Measurements from ENCODE around the gene TM7SF3.
"Not testable (repeated sequence)": the region's sequence is repeated elsewhere in the genome, so short reads cannot be mapped to it uniquely, and the experiment has no call there.

TM7SF3 gene

DNA sequence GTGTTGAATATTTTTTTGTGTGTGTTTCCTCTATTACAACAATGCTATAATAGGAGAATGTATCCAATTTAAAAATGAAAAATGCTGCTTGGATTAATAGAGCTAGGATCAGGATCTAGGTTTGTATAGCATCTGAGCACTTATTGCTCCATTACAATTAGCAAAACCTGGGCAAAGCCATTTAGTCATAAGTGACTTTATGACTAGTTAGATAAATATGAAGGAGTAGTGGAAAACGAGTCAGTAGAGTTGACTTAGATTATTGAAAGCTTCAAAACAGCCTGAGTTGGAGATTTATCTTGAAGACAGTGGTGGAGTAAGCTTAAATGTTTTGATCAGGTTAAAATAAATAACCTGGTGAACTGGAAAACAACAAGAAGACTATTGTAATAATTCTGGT is 10.9 kb upstream of the TM7SF3 start:
- DNase-seq (ENCODE audit: insufficient read length, low spot score) (no peak), FAIRE-seq (no peak)
- TF ChIP-seq, protein P1, sequence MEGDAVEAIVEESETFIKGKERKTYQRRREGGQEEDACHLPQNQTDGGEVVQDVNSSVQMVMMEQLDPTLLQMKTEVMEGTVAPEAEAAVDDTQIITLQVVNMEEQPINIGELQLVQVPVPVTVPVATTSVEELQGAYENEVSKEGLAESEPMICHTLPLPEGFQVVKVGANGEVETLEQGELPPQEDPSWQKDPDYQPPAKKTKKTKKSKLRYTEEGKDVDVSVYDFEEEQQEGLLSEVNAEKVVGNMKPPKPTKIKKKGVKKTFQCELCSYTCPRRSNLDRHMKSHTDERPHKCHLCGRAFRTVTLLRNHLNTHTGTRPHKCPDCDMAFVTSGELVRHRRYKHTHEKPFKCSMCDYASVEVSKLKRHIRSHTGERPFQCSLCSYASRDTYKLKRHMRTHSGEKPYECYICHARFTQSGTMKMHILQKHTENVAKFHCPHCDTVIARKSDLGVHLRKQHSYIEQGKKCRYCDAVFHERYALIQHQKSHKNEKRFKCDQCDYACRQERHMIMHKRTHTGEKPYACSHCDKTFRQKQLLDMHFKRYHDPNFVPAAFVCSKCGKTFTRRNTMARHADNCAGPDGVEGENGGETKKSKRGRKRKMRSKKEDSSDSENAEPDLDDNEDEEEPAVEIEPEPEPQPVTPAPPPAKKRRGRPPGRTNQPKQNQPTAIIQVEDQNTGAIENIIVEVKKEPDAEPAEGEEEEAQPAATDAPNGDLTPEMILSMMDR (IDR thresholded peaks at IDR 0.05; ENCODE audit: insufficient read depth, missing control alignments): no peak

DNA sequence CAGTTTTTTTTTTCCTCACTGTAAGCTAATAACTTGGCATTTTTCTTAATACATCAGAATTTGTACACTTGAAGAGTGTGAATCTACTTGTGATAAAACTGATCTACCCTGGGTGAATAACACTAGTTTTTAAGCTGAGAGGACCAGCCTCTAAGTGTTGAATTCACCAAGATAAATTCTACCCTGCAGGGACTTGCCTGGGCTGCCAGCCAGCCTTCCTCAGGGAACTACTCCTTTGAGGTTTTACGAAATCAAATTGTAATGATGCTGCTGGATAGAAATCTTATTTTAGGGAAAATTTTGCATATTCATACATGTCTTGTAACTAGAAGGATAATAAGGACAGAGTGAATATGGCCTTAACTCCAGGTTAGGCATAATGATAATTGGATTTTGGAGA is 10.1 kb upstream of the TM7SF3 start:
- DNase-seq (ENCODE audit: insufficient read length, low spot score) (no peak), FAIRE-seq (no peak)
- TF ChIP-seq, protein P1 (IDR thresholded peaks at IDR 0.05; ENCODE audit: insufficient read depth, missing control alignments): no peak

DNA sequence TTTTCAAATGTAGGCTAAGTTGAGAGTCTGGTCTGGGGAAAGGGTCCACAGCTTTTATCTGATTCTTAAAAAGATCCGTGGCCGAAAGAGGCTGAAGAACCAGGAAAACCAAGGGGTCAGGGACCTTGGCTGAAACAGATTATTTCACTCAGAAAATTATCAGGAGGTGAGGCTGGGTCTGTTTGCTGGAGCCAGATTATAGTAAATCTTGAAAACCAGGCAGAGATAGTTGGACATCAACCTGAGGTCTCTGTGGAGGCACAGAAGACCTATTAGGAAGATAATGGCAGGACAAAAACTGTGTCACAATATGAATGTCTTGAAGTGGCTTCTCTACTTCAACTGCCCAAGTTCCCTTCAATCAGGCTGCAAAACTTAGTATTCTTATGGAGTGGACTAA is 6.6 kb upstream of the TM7SF3 start:
- DNase-seq (ENCODE audit: insufficient read length, low spot score): no peak
- TF ChIP-seq, protein P1 (IDR thresholded peaks at IDR 0.05; ENCODE audit: insufficient read depth, missing control alignments): no peak
- FAIRE-seq: no peak

DNA sequence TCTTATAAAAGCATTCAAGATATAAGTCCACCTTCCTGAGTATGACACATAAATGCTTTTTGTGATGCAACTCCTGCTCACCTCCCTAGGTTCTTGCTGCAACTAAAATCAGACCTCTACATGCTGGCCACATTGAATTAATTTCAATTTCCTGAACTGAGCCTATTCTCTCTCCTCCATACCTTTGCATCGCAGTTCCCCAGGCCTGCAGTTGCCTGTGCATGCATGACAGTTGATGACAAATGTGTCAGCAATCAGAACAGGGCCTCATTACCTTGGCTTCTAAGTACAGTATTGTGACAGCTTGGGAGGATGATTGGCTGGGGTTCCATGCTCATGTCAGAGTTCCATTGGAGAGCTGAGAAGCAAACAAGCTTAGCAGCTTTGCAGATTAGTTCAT is 3.9 kb upstream of the TM7SF3 start:
- FAIRE-seq: no peak

DNA sequence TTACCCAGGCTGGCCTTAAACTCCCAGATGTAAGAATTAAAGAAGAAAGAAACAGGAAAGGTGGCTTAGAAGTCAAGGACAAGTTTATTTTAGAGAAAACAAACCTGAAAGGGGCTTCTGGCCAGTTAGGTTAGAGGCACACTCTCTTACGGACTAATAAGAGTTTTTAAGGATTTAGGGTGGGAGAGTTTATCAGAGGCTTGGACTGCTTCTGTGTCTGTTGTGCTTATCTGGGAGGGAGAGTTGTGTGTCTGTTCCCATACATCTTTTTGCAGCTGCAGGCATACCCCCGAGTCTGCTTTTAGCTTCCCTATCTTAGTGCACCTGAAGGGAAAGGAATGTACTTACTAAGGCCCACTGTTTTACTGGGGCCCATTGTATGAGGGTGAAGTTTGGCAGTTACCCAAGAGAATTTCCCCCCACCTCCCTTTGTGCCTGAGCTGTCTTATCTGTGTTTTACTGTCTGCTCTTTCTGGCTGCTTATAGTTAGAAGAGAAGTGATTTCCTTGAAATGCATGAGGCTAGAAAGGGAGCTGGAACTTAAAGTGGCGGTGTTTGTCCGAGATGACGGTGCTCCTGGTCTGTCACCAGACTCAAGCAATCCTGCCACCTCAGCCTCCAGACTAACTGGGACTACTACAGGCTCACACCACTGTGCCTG is 3.1 kb upstream of the TM7SF3 start:
- FAIRE-seq; DNase-seq (ENCODE audit: insufficient read length, low spot score): not testable (repeated sequence)

More for the DNA sequence above, 3.9 kb upstream of the TM7SF3 start:
- no peak for DNase-seq (ENCODE audit: insufficient read length, low spot score)
- TF ChIP-seq, protein P1 (IDR thresholded peaks at IDR 0.05; ENCODE audit: insufficient read depth, missing control alignments): no peak

DNA sequence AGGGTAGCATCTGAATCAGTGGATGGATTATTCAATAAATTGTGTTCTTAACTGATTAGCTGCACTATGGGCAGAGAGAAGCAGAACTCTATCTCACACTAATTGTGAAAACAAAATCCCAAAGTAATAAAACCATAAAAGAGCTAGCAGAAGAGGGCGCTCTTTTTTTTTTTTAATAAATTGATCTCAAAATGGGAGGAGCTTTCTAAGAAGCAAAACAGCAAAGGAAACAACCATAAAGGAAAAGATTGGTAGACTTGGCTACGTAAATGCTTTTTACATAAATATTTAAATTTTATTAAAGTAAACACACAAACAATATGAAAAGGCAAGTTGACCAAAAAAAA is 1.5 kb upstream of the TM7SF3 start:
- DNase-seq (ENCODE audit: insufficient read length, low spot score) (no peak), FAIRE-seq (no peak)
- TF ChIP-seq, protein P1 (IDR thresholded peaks at IDR 0.05; ENCODE audit: insufficient read depth, missing control alignments): peak; percentile 47

DNA sequence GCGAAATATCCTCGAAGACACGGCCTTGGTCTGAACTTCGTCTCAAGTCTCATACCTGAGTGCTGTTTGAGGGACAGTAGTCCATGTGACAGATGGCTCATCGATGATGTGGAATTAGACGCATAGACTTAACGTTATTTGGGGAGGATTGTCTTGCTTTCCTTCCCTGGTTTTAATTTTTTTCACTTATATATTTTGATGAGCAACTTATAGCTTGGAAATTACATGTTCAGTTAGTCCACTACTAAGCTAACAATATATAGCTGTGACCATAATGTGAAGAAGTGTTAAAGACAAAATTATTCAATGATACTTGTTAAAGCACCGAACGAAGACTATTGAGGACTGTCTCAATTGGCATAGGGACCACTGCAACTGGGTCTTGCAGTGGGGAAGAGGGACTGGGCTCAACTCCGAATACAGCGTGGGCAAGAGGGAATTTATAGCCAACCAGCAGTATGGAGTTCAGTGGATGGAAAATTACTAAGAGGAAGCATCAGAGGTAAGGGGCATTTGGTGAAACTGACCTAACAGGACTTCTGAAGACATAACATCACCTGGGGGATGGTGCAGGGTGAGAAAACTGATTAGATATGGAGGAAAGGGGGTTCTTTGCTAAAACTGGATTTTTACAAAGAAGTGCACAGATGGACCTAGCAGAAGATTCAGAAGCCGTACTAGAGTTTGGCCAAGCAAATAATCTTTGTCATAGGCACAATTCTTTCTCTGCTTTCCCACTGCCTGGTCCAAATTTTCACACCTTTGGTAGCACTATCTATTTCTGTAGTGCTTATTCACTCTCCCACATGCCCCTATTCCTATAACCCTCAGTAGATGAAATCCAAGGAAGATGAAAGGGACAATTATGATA is 910 bp upstream of the TM7SF3 start:
- no peak for DNase-seq (ENCODE audit: insufficient read length, low spot score)
- no peak for FAIRE-seq

More for the DNA sequence above, 910 bp upstream of the TM7SF3 start:
- TF ChIP-seq, protein P1 (IDR thresholded peaks at IDR 0.05; ENCODE audit: insufficient read depth, missing control alignments): no peak
